HL-60 (cell line): Measurements from ENCODE around the gene WDPCP.

Source experiments
- POLR2AphosphoS5 ChIP-seq: IDR thresholded peaks from 2 replicates; pipeline ENCODE4 v1.6.1; 2012; ENCODE audit warnings: low read depth
- SPI1 ChIP-seq: IDR thresholded peaks from 2 replicates; pipeline ENCODE4 v1.6.1; 2012; ENCODE audit warnings: low read depth, mild to moderate bottlenecking, borderline replicate concordance
- TF ChIP-seq, protein P1 (sequence below): IDR thresholded peaks from one replicate; pipeline ENCODE4 v1.5.1; 2011; ENCODE audit warnings: low read length, control low read depth, inconsistent platforms; ENCODE audit not compliant: insufficient read depth

DNA sequence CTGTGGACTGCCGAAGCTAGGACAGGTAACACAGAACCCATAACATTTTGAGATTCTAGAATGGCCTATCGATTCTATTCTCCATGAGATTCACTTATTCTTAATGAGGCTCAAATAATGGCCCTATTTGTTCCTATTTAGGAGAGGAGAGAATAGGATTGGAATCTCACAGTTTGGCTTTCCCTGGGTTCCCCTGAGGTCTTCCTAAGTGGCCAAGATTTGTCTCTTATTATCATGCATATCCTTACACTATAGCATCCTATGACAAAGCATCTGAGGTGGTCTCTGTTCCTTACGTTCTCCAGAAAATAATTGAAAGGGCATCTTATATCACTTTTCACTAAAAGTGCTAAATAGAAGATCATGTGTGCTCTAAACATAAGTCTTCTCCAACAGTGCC, 9.5 kb downstream of the WDPCP start:
- TF ChIP-seq POLR2AphosphoS5 = no peak
- TF ChIP-seq, protein P1, sequence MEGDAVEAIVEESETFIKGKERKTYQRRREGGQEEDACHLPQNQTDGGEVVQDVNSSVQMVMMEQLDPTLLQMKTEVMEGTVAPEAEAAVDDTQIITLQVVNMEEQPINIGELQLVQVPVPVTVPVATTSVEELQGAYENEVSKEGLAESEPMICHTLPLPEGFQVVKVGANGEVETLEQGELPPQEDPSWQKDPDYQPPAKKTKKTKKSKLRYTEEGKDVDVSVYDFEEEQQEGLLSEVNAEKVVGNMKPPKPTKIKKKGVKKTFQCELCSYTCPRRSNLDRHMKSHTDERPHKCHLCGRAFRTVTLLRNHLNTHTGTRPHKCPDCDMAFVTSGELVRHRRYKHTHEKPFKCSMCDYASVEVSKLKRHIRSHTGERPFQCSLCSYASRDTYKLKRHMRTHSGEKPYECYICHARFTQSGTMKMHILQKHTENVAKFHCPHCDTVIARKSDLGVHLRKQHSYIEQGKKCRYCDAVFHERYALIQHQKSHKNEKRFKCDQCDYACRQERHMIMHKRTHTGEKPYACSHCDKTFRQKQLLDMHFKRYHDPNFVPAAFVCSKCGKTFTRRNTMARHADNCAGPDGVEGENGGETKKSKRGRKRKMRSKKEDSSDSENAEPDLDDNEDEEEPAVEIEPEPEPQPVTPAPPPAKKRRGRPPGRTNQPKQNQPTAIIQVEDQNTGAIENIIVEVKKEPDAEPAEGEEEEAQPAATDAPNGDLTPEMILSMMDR = no peak
- no peak for TF ChIP-seq SPI1
